HepG2 (cell line): Measurements from ENCODE around the gene ZNF446. TPM values are rescaled to one million over a fixed set of nuclear protein-coding genes. Genes with fewer than 3 reads are reported as not detected.

Experiments used
- DNMT3B ChIP-seq: conservative IDR thresholded peaks from 2 replicates; pipeline ENCODE4 v1.6.1; 2016; ENCODE audit warnings: missing biosample characterization, control low read depth
- E2F5 ChIP-seq: sonication (generic); formaldehyde crosslinking; conservative IDR thresholded peaks from 2 replicates; pipeline ENCODE4 v1.4.0; 2020; ENCODE audit warnings: missing genetic modification reagents
- ETS1 ChIP-seq: sonication (generic); formaldehyde crosslinking; IDR thresholded peaks from 2 replicates; pipeline ENCODE4 v1.4.0; 2020; ENCODE audit warnings: missing genetic modification reagents
- GLMP ChIP-seq: sonication (generic); formaldehyde crosslinking; IDR thresholded peaks from 2 replicates; pipeline ENCODE4 v1.9.0; 2021; ENCODE audit warnings: missing genetic modification reagents, mild to moderate bottlenecking, borderline replicate concordance
- HOXA3 ChIP-seq: sonication (generic); formaldehyde crosslinking; IDR thresholded peaks from 2 replicates; pipeline ENCODE4 v1.5.0; 2020; ENCODE audit warnings: missing genetic modification reagents
- ISX ChIP-seq: sonication (generic); formaldehyde crosslinking; conservative IDR thresholded peaks from 2 replicates; pipeline ENCODE4 v1.5.0; 2020; ENCODE audit warnings: missing genetic modification reagents
- MAF1 ChIP-seq: sonication (generic); formaldehyde crosslinking; IDR thresholded peaks from 2 replicates; pipeline ENCODE4 v1.5.0; 2020; ENCODE audit warnings: missing genetic modification reagents, borderline replicate concordance
- MED1 ChIP-seq: sonication (generic); formaldehyde crosslinking; IDR thresholded peaks from 2 replicates; pipeline ENCODE4 v1.4.0; 2020; ENCODE audit warnings: missing genetic modification reagents
- SMAD9 ChIP-seq: sonication (generic); formaldehyde crosslinking; IDR thresholded peaks from 2 replicates; pipeline ENCODE4 v1.5.1; 2020; ENCODE audit warnings: mild to moderate bottlenecking, missing genetic modification reagents
- ZBTB1 ChIP-seq: sonication (generic); formaldehyde crosslinking; IDR thresholded peaks from 2 replicates; pipeline ENCODE4 v1.4.0; 2020; ENCODE audit warnings: missing genetic modification reagents, borderline replicate concordance
- ZBTB39 ChIP-seq: sonication (generic); formaldehyde crosslinking; IDR thresholded peaks from 2 replicates; pipeline ENCODE4 v1.5.0; 2020; ENCODE audit warnings: missing genetic modification reagents
- ZBTB7A ChIP-seq: sonication (generic); formaldehyde crosslinking; IDR thresholded peaks from 2 replicates; pipeline ENCODE4 v1.8.0; 2022; ENCODE audit warnings: mild to moderate bottlenecking, missing genetic modification reagents
- ZNF460 ChIP-seq: sonication (generic); formaldehyde crosslinking; IDR thresholded peaks from 2 replicates; pipeline ENCODE4 v1.5.1; 2020; ENCODE audit warnings: missing genetic modification reagents, mild to moderate bottlenecking, borderline replicate concordance
- ZNF512 ChIP-seq: sonication (generic); formaldehyde crosslinking; IDR thresholded peaks from 2 replicates; pipeline ENCODE4 v1.4.0; 2020; ENCODE audit warnings: mild to moderate bottlenecking, missing genetic modification reagents
- ZNF607 ChIP-seq: sonication (generic); formaldehyde crosslinking; IDR thresholded peaks from 2 replicates; pipeline ENCODE4 v1.5.1; 2020; ENCODE audit warnings: missing genetic modification reagents, mild to moderate bottlenecking, borderline replicate concordance
- ZNF777 ChIP-seq: sonication (generic); formaldehyde crosslinking; IDR thresholded peaks from 2 replicates; pipeline ENCODE4 v1.4.0; 2020; ENCODE audit warnings: missing genetic modification reagents
- ZNF891 ChIP-seq: sonication (generic); formaldehyde crosslinking; IDR thresholded peaks from 2 replicates; pipeline ENCODE4 v1.5.0; 2020; ENCODE audit warnings: mild to moderate bottlenecking, missing genetic modification reagents
- polyA plus RNA-seq, 8 experiments: library from polyadenylated mRNA; depleted of rRNA in 3 of 8; stranded (reverse) in 7 of 8; unstranded in 1 of 8; fragments of >200 nt; fragmentation: Illumina TruSeq in 4 of 8; extraction: Trizol in 4 of 8; gene quantifications; 2 replicates each; pipeline versions ENCODE4 v1.2.1 to v1.2.3, GENCODE V29; 2011 to 2016; ENCODE audit warnings: low read depth in 4 of 8, missing spikeins in 1 of 8, mixed read lengths in 1 of 8; ENCODE audit not compliant: insufficient read depth in 1 of 8
- total RNA-seq, 5 experiments: library from RNA; depleted of rRNA; stranded (reverse); fragments of >200 nt; fragmentation: Illumina TruSeq; extraction: Trizol; gene quantifications; 2 replicates each; pipeline ENCODE4 v1.2.3, GENCODE V29; 2016; ENCODE audit warnings: low read depth in 1 of 5

ZNF446 gene
- total and polyA plus RNA-seq, 2 of the 13 experiments (the other 11 are each of a cell fraction or from before 2014, with no cell fraction given) = 3.0 to 3.6 TPM

- TF ChIP-seq ZBTB39 (CRISPR knock-in tag) (no peak), ISX (CRISPR knock-in tag) (no peak), ZNF777 (CRISPR knock-in tag) (peak; percentile 39; the same call in 1 of the 2 replicates), ZNF460 (CRISPR knock-in tag) (no peak), ZBTB7A (CRISPR knock-in tag) (peak; percentile 82; the same call in 1 of the 2 replicates), E2F5 (no peak), ETS1 (no peak), ZNF891 (no peak), ZNF607 (no peak), ZBTB1 (CRISPR knock-in tag) (no peak), MAF1 (CRISPR knock-in tag) (no peak), DNMT3B (CRISPR knock-in tag) (no peak), SMAD9 (CRISPR knock-in tag) (no peak), MED1 (CRISPR knock-in tag) (peak; percentile 81), ZNF512 (CRISPR knock-in tag) (no peak), HOXA3 (CRISPR knock-in tag) (peak; percentile 53; the same call in 1 of the 2 replicates), GLMP (CRISPR knock-in tag) (no peak)
Observed at GRCh38 chr19:58511353-58512208, 35.4 kb downstream of the ZNF446 start, which contains the start of gene SLC27A5 (continued).
